ENCODE measurements around the gene DOCK6. TPM values are rescaled to one million over a fixed set of nuclear protein-coding genes. Genes with fewer than 3 reads are reported as not detected.
"Not testable (repeated sequence)": the region's sequence is repeated elsewhere in the genome, so short reads cannot be mapped to it uniquely, and the experiment has no call there.

The DOCK6 gene
- total RNA-seq, 1 donor from 2014 or later: 3.9 TPM

- DNase-seq (ENCODE audit: low spot score): no peak
- Mint-ChIP-seq H3K4me1 (ENCODE audit: low read depth) (peaks cover 6% of the 10 kb centered on the region), H3K36me3 (ENCODE audit: low read depth) (no peaks in the 10 kb centered on the region), H3K4me3 (ENCODE audit: low read depth) (no peak overlapping the region), H3K27ac (no peak overlapping the region), H3K9me3 (no peaks in the 10 kb centered on the region), H3K27me3 (ENCODE audit: low read depth) (peaks cover 9% of the 10 kb centered on the region)
- intact Hi-C loops (cut with micrococcal nuclease): no loop called here
Measured at GRCh38 chr19:11194173-11194572, 68.2 kb downstream of the DOCK6 start.

- Mint-ChIP-seq H3K9me3 (no peaks in the 10 kb centered on the region), H3K27ac (no peak overlapping the region), H3K4me1 (ENCODE audit: low read depth) (peaks cover 6% of the 10 kb centered on the region), H3K36me3 (ENCODE audit: low read depth) (no peaks in the 10 kb centered on the region), H3K27me3 (ENCODE audit: low read depth) (peaks cover 9% of the 10 kb centered on the region), H3K4me3 (ENCODE audit: low read depth) (no peak overlapping the region)
- intact Hi-C loops (cut with micrococcal nuclease): no loop called here
- DNase-seq (ENCODE audit: low spot score): no peak
Measured at GRCh38 chr19:11192957-11193939, 69.1 kb downstream of the DOCK6 start.

- no peak for DNase-seq (ENCODE audit: low spot score)
- Mint-ChIP-seq H3K4me1 (ENCODE audit: low read depth) (peaks cover 3% of the 10 kb centered on the region), H3K4me3 (ENCODE audit: low read depth) (no peak overlapping the region), H3K27ac (no peak overlapping the region), H3K27me3 (ENCODE audit: low read depth) (peaks cover 9% of the 10 kb centered on the region), H3K9me3 (no peaks in the 10 kb centered on the region), H3K36me3 (ENCODE audit: low read depth) (no peaks in the 10 kb centered on the region)
- intact Hi-C loops (cut with micrococcal nuclease): no loop called here
Measured at GRCh38 chr19:11191934-11192333, 70.4 kb downstream of the DOCK6 start.

- Mint-ChIP-seq H3K9me3 (no peaks in the 10 kb centered on the region), H3K36me3 (ENCODE audit: low read depth) (no peaks in the 10 kb centered on the region), H3K27ac (no peak overlapping the region), H3K4me3 (ENCODE audit: low read depth) (no peak overlapping the region), H3K27me3 (ENCODE audit: low read depth) (peaks cover 6% of the 10 kb centered on the region), H3K4me1 (ENCODE audit: low read depth) (peaks cover 3% of the 10 kb centered on the region)
- no peak for DNase-seq (ENCODE audit: low spot score)
- intact Hi-C loops (cut with micrococcal nuclease): no loop called here
Measured at GRCh38 chr19:11191273-11191755, 71.0 kb downstream of the DOCK6 start.

GRCh38 chr19:11190501-11190900 lies 71.8 kb downstream of the DOCK6 start:
- intact Hi-C loops (cut with micrococcal nuclease): no loop called here
- H3K4me3 Mint-ChIP-seq (ENCODE audit: low read depth): no peak overlapping the region
- peaks cover under 1% of the 10 kb centered on the region for H3K4me1 Mint-ChIP-seq (ENCODE audit: low read depth)
- DNase-seq (ENCODE audit: low spot score): no peak
- peaks cover 2% of the 10 kb centered on the region for H3K27me3 Mint-ChIP-seq (ENCODE audit: low read depth)
- no peaks in the 10 kb centered on the region for H3K9me3 Mint-ChIP-seq
- H3K36me3 Mint-ChIP-seq (ENCODE audit: low read depth): no peaks in the 10 kb centered on the region
- H3K27ac Mint-ChIP-seq: no peak overlapping the region

DNA sequence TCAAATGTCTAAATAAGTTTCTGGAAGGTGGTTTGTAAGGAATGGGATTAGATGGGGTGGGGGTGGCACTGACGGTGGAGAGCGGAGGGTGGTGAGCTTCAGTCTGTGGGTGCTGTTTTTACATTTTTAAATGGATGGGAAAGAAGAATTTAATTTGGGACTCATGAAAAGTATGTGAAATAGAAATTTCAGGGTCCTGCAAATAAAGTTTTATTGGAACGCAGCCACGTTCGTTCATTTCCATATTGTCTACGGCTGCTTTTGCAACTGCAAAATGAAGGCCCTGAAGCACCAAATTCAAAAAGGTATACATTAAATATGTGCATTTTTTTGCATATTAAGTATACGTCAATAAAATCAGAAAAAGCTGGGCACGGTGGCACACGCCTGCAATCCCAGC lies 74.9 kb downstream of the DOCK6 start:
- H3K36me3 Mint-ChIP-seq (ENCODE audit: low read depth): no peaks in the 10 kb centered on the region
- no peaks in the 10 kb centered on the region for H3K9me3 Mint-ChIP-seq
- no peaks in the 10 kb centered on the region for H3K4me1 Mint-ChIP-seq (ENCODE audit: low read depth)
- H3K27me3 Mint-ChIP-seq (ENCODE audit: low read depth): peaks cover 3% of the 10 kb centered on the region
- no peak overlapping the region for H3K27ac Mint-ChIP-seq
- no peak for DNase-seq (ENCODE audit: low spot score)
- intact Hi-C loops (cut with micrococcal nuclease): no loop called here
- no peak overlapping the region for H3K4me3 Mint-ChIP-seq (ENCODE audit: low read depth)

DNA sequence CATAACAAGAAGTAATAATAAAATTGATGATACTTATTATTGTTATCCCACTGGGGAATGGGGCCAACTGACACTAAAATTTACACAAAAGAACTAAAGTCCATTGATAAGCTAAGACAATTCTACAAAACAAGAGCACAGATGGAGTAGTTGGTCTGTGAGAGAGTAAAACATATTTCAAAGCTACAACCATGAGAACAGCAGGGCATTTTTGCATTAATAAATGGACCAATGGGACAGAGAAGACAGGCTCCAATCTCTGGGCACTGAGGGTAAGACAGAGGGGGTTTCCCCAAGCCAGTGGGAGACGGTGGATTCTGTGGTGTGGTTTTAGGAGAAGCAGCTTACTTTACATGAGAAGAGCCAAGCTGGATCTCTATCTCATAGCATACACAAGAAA lies 79.3 kb downstream of the DOCK6 start:
- no peaks in the 10 kb centered on the region for H3K9me3 Mint-ChIP-seq

GRCh38 chr19:11181488-11181887 lies 80.8 kb downstream of the DOCK6 start:
- intact Hi-C loops (cut with micrococcal nuclease): no loop called here
- no peaks in the 10 kb centered on the region for H3K36me3 Mint-ChIP-seq (ENCODE audit: low read depth)
- H3K4me1 Mint-ChIP-seq (ENCODE audit: low read depth): no peaks in the 10 kb centered on the region
- H3K27ac Mint-ChIP-seq: no peak overlapping the region
- no peaks in the 10 kb centered on the region for H3K9me3 Mint-ChIP-seq
- H3K4me3 Mint-ChIP-seq (ENCODE audit: low read depth): no peak overlapping the region
- DNase-seq (ENCODE audit: low spot score): no peak
- H3K27me3 Mint-ChIP-seq (ENCODE audit: low read depth): peaks cover 3% of the 10 kb centered on the region

More for the DNA sequence above, 79.3 kb downstream of the DOCK6 start:
- Mint-ChIP-seq H3K27me3 (ENCODE audit: low read depth) (peaks cover 3% of the 10 kb centered on the region), H3K4me3 (ENCODE audit: low read depth) (no peak overlapping the region), H3K36me3 (ENCODE audit: low read depth) (no peaks in the 10 kb centered on the region), H3K27ac (no peak overlapping the region), H3K4me1 (ENCODE audit: low read depth) (no peaks in the 10 kb centered on the region)
- no peak for DNase-seq (ENCODE audit: low spot score)
- intact Hi-C loops (cut with micrococcal nuclease): no loop called here

DNA sequence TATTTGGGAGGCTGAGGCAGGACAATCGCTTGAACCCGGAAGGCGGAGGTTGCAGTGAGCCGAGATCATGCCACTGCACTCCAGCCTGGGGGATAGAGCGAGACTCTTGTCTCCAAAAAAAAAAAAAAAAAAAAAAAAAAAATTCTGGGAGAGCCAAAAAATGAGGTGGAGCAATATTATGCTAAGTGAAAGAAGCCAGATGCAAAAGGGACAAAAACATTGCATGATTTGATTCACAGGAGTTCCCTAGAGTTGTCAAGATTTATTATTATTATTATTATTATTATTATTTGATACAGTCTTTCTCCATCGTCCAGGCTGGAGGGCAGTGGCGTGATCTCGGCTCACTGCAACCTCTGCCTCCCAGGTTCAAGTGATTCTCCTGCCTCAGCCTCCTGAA lies 81.3 kb downstream of the DOCK6 start:
- H3K27me3 Mint-ChIP-seq (ENCODE audit: low read depth); H3K4me3 Mint-ChIP-seq (ENCODE audit: low read depth); H3K9me3 Mint-ChIP-seq; H3K4me1 Mint-ChIP-seq (ENCODE audit: low read depth); DNase-seq (ENCODE audit: low spot score); H3K36me3 Mint-ChIP-seq (ENCODE audit: low read depth); H3K27ac Mint-ChIP-seq; intact Hi-C loops (cut with micrococcal nuclease): not testable (repeated sequence)

DNA sequence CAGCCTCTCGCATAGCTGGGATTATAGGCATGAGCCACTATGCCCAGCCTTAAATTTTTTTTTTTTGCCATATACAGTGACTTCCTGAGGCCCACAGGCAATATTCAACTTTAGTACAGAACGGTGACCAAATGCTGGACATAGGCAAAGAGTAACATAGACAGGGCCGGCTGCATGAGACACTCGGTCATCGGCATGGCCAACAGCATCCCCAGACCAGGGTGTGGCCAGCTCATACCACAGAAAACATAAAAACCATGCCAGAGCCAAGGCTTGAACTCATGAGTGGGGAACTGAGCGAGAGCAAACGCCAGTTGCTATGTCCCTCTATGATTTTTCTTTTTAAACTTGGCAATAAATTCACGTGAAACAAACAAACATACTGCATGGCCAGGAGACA lies 82.0 kb downstream of the DOCK6 start:
- intact Hi-C loops (cut with micrococcal nuclease): no loop called here
- H3K27ac Mint-ChIP-seq: no peak overlapping the region
- H3K9me3 Mint-ChIP-seq: no peaks in the 10 kb centered on the region
- H3K4me3 Mint-ChIP-seq (ENCODE audit: low read depth): no peak overlapping the region
- no peaks in the 10 kb centered on the region for H3K36me3 Mint-ChIP-seq (ENCODE audit: low read depth)
- peaks cover 3% of the 10 kb centered on the region for H3K27me3 Mint-ChIP-seq (ENCODE audit: low read depth)
- no peaks in the 10 kb centered on the region for H3K4me1 Mint-ChIP-seq (ENCODE audit: low read depth)
- DNase-seq (ENCODE audit: low spot score): no peak

DNA sequence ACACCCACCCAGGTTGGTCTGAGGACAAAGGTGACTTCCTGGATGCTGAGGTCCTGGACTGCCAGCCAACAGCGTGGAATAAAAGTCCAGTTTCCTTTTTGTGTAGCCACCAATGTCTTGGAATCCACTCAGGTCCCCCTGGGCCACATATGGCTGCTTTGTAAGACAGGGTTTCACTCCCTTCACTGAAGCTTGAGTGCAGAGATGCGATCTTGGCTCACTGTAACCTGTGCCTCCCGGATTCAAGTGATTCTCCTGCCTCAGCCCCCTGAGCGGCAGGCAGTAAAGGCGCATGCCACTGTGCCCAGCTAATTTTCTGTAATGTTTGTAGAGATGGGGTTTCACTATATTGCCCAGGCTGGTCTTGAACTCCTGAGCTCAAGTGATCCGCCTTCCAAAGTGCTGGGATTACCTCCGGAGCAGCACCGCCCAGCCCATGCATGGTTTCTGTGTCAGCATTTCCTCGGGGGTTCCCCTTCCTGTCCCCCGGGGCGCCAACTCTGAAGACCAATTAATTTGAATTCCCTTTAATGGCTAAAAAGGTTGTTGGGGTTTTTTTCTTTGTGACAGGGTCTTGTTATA lies 82.5 kb downstream of the DOCK6 start:
- H3K4me3 Mint-ChIP-seq (ENCODE audit: low read depth): no peak overlapping the region
- no peaks in the 10 kb centered on the region for H3K36me3 Mint-ChIP-seq (ENCODE audit: low read depth)
- intact Hi-C loops (cut with micrococcal nuclease): no loop called here
- DNase-seq (ENCODE audit: low spot score): no peak
- no peak overlapping the region for H3K27ac Mint-ChIP-seq
- H3K4me1 Mint-ChIP-seq (ENCODE audit: low read depth): no peaks in the 10 kb centered on the region
- peaks cover 3% of the 10 kb centered on the region for H3K27me3 Mint-ChIP-seq (ENCODE audit: low read depth)
- H3K9me3 Mint-ChIP-seq: no peaks in the 10 kb centered on the region

DNA sequence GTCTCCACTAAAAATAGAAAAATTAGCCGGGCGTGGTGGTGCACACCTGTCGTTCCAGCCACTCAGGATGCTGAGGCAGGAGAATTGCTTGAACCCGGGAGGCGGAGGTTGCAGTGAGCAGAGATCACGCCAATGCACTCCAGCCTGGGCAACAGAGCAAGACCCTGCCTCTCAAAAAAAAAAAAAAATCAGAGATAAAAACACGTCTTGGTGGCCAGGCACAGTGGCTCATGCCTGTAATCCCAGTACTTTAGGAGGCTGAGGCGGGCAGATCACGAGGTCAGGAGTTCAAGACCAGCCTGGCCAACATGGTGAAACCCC lies 83.2 kb downstream of the DOCK6 start:
- intact Hi-C loops (cut with micrococcal nuclease); H3K27ac Mint-ChIP-seq; H3K36me3 Mint-ChIP-seq (ENCODE audit: low read depth); H3K4me1 Mint-ChIP-seq (ENCODE audit: low read depth); H3K4me3 Mint-ChIP-seq (ENCODE audit: low read depth); H3K9me3 Mint-ChIP-seq; DNase-seq (ENCODE audit: low spot score); H3K27me3 Mint-ChIP-seq (ENCODE audit: low read depth): not testable (repeated sequence)

- H3K36me3 Mint-ChIP-seq (ENCODE audit: low read depth): no peaks in the 10 kb centered on the region
- no peak overlapping the region for H3K27ac Mint-ChIP-seq
- no peak overlapping the region for H3K4me3 Mint-ChIP-seq (ENCODE audit: low read depth)
- intact Hi-C loops (cut with micrococcal nuclease): no loop called here
- H3K9me3 Mint-ChIP-seq: no peaks in the 10 kb centered on the region
- H3K4me1 Mint-ChIP-seq (ENCODE audit: low read depth): no peaks in the 10 kb centered on the region
- H3K27me3 Mint-ChIP-seq (ENCODE audit: low read depth): no peaks in the 10 kb centered on the region
- no peak for DNase-seq (ENCODE audit: low spot score)
Measured at GRCh38 chr19:11177592-11177991, 84.7 kb downstream of the DOCK6 start.
